ENCODE results near the gene GIT1.

GRCh38 chr17:29616300-29617048 lies 27.0 kb upstream of the GIT1 start:
- TF ChIP-seq POLR2AphosphoS5 (IDR thresholded peaks at IDR 0.05), result no peak
- no peak for TF ChIP-seq POLR2A (IDR thresholded peaks at IDR 0.05; ENCODE audit: low read depth)
- TF ChIP-seq, protein P1, sequence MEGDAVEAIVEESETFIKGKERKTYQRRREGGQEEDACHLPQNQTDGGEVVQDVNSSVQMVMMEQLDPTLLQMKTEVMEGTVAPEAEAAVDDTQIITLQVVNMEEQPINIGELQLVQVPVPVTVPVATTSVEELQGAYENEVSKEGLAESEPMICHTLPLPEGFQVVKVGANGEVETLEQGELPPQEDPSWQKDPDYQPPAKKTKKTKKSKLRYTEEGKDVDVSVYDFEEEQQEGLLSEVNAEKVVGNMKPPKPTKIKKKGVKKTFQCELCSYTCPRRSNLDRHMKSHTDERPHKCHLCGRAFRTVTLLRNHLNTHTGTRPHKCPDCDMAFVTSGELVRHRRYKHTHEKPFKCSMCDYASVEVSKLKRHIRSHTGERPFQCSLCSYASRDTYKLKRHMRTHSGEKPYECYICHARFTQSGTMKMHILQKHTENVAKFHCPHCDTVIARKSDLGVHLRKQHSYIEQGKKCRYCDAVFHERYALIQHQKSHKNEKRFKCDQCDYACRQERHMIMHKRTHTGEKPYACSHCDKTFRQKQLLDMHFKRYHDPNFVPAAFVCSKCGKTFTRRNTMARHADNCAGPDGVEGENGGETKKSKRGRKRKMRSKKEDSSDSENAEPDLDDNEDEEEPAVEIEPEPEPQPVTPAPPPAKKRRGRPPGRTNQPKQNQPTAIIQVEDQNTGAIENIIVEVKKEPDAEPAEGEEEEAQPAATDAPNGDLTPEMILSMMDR (IDR thresholded peaks at IDR 0.05), result no peak
- no peak for TF ChIP-seq EP300 (IDR thresholded peaks at IDR 0.05)

Measured in esophagus muscularis mucosa (tissue), 4 donors.